ENCODE measurements around the gene VWA5A.

The VWA5A gene

DNA sequence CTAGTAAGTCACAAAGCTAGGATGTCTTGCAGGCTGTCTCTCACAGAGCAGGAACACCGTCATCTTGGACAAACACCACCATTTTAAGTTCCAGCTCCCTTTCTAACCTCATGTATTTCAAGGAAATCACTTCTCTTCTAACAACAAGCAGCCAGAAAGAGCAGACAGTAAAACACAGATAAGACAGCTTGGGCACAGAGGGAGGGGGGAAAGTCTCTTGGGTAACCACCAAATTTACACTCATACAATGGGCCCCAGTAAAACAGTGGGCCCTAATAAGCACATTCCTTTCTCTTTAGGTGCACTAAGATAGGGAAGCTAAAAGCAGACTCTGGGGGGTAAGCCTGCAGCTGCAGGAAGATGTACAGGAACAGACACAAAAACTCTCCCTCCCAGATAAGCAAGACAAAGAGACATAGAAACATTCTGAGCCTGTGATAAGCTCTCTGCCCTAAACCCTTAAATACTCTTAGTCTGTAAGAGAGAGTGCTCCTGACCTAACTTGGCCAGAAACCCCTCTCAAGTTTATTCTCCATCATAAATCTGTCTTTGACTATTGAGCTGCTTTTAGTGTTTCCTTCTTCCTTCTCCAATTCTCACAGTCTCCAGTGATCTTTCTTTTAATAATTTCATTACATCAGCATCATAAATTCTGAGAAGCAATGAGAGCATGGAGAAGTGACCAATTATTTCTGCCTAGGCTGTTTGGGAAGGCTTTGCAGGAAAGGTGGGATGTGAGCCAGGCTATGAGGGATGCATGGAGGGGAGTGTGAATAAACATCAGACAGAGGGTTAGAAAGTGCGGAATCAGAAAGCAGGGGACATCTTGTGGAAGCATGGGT is 75.3 kb downstream of the VWA5A start:
- DNase-seq (ENCODE audit: low spot score), result no peak
- in situ Hi-C loops (cut with MboI; ENCODE audit: low pct_unique_long_range_greater_than_20kb, low sequenced_read_pairs, unreplicated experiment), result no loop called here
- TF ChIP-seq, protein P1, sequence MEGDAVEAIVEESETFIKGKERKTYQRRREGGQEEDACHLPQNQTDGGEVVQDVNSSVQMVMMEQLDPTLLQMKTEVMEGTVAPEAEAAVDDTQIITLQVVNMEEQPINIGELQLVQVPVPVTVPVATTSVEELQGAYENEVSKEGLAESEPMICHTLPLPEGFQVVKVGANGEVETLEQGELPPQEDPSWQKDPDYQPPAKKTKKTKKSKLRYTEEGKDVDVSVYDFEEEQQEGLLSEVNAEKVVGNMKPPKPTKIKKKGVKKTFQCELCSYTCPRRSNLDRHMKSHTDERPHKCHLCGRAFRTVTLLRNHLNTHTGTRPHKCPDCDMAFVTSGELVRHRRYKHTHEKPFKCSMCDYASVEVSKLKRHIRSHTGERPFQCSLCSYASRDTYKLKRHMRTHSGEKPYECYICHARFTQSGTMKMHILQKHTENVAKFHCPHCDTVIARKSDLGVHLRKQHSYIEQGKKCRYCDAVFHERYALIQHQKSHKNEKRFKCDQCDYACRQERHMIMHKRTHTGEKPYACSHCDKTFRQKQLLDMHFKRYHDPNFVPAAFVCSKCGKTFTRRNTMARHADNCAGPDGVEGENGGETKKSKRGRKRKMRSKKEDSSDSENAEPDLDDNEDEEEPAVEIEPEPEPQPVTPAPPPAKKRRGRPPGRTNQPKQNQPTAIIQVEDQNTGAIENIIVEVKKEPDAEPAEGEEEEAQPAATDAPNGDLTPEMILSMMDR (IDR thresholded peaks at IDR 0.05; ENCODE audit: extremely low read depth, insufficient read depth, missing control alignments), result no peak

DNA sequence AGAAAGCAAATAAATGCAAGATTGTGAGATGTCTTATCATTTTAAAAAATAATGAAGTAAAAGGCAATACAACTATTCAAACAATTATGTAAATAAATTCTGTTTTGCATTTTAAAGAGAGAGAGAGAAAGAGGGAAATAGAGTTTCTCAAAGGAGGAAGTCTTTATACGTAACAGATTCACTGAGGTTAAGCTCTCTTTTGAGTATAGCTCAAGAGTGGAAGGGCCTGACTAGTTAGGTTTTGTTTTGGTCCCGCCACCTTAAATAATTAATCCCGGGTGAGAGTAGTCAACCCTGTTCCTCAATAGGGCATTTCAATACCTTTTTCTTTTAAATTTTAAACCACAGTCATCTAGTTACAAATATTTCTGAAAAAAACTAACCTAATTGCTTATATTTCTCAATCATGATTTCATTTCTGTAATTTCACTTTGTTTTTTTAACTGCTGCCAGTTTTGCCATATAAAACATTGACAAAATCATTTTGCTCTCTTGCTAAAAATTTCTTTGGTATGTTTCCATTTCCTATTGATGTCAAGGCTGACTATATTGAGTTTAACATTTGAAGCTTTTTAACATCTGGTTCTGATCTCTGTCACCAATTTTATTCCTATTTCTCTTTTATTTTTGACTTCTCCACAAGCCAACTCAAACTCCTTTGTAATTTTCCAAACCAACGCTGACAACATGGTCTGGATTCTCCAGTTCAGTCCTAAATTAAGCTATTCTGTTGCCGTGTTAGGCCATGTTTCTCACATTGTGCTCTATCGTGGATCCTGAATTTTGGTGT is 78.2 kb downstream of the VWA5A start:
- in situ Hi-C loops (cut with MboI; ENCODE audit: low pct_unique_long_range_greater_than_20kb, low sequenced_read_pairs, unreplicated experiment), result no loop called here
- no peak for DNase-seq (ENCODE audit: low spot score)

DNA sequence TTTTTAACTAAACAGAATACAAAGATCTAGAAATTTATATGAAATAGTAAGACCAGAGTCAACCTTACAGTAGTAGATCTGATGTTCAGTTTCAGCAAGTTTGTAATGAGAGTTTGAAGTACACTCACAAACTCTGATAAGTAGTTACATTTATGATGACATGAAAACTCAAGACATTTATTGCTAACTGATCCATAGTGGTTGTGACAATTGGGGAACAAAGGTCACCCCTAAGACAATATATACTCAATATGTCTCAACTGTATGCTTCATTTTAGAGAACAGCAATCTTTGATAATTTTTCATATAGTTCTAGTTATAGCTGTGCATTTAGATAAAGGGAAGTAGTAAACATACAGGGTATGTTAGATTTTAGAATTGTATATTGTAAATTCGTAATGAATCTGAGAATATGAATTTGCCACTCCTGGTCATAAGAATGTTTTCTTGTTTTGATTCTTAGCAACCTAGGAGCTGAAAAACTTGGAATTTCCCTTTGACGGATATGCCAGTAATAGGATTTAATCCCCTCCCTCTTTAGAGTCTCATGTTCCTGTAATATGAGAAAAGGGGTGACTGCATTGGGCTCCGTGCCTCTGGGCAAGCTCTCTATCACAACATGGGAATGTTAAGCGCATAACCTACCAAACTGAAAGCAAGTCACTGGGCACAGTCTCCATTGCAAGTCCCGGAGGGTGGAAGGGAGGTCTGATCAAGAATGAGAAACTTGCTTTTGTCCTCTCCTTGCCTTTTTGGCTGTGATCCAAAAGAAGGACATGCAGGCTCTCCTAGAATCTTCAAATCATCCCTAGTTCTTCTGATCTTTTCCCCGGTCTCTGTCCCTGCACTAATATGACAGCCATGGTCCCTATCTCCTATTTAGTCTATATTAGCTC is 79.3 kb downstream of the VWA5A start:
- TF ChIP-seq, protein P1 (IDR thresholded peaks at IDR 0.05; ENCODE audit: extremely low read depth, insufficient read depth, missing control alignments), result no peak
- in situ Hi-C loops (cut with MboI; ENCODE audit: low pct_unique_long_range_greater_than_20kb, low sequenced_read_pairs, unreplicated experiment), result no loop called here
- DNase-seq (ENCODE audit: low spot score), result no peak

More for the DNA sequence above, 78.2 kb downstream of the VWA5A start:
- TF ChIP-seq, protein P1 (IDR thresholded peaks at IDR 0.05; ENCODE audit: extremely low read depth, insufficient read depth, missing control alignments), result no peak

DNA sequence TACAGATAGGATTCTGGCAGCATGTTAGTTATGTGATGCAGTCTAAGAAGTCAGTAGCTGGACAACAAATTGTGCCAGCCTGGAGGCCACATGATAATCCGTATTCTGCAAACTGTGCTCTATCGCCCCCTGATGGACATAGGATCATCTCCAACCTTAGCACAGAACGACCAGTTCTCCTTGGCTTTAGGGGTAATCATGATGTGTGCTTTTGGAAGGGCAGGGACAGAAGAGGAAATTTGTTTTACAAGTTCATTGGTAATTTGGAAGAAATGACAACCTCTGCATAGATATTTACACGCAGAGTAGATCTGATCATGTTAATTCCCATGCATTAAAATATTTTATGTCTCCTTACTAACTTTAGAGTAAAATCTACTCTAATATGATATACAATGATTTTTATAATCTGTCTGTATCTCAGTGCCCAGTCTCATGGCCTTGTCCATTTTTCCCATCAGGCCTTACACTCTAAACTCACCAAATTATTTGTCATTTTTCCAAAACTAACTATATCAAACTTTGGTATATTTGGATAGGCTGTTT is 80.0 kb downstream of the VWA5A start:
- DNase-seq (ENCODE audit: low spot score), result peak; percentile 57
- TF ChIP-seq, protein P1 (IDR thresholded peaks at IDR 0.05; ENCODE audit: extremely low read depth, insufficient read depth, missing control alignments), result peak; percentile 83
- in situ Hi-C loops (cut with MboI; ENCODE audit: low pct_unique_long_range_greater_than_20kb, low sequenced_read_pairs, unreplicated experiment), result no loop called here
